ENCODE results near the gene SEMA4D. TPM values are rescaled to one million over a fixed set of nuclear protein-coding genes. Genes with fewer than 3 reads are reported as not detected.

SEMA4D gene
- total and polyA plus RNA-seq, 2 of the 13 experiments (the other 11 are each of a cell fraction or from before 2014, with no cell fraction given), result 0.13 to 0.16 TPM

GRCh38 chr9:89388084-89388867 is 109.6 kb downstream of the SEMA4D start (continued):
- TF ChIP-seq HOMEZ (CRISPR knock-in tag; IDR thresholded peaks at IDR 0.05; ENCODE audit: low read depth) (no peak), NFE2L2 (IDR thresholded peaks at IDR 0.05; ENCODE audit: low read length) (no peak), ZNF550 (CRISPR knock-in tag; IDR thresholded peaks at IDR 0.05; ENCODE audit: borderline replicate concordance) (no peak), PRDM4 (CRISPR knock-in tag; IDR thresholded peaks at IDR 0.05; ENCODE audit: borderline replicate concordance) (no peak), BRCA1 (CRISPR knock-in tag; IDR thresholded peaks at IDR 0.05) (no peak), PAWR (CRISPR knock-in tag; IDR thresholded peaks at IDR 0.05; ENCODE audit: borderline replicate concordance) (no peak), ZBTB37 (CRISPR knock-in tag; IDR thresholded peaks at IDR 0.05) (no peak)
